AML-193 (cell line): ENCODE results near the gene PPARA.
"Not testable (repeated sequence)": the region's sequence is repeated elsewhere in the genome, so short reads cannot be mapped to it uniquely, and the experiment has no call there.

ENCODE experiments used
- DNase-seq, 2 experiments: peaks; one replicate each; lab custom pipeline; 2025; lab: John Stamatoyannopoulos, UW

PPARA gene

DNA sequence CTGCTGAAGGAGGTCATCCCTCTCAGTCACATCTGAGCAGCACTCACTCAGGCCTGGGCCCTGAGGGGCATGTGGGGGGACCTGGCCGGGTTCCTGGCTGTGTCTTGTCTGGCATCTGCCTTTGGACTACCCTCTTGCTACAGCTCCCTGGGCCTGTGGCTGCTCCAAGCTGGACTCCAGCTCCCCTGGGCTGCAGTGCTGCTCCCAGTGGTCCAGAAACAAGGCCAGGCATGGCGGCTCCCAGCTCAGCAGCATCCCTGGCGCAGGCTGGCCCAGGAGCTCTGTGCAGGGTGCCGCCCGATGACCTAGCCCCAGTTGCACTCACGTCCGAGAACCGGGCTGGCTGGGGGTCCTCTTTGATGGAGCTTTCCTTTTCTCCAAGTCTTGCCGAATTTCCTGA, 94.4 kb downstream of the PPARA start:
- DNase-seq, result no peak

DNA sequence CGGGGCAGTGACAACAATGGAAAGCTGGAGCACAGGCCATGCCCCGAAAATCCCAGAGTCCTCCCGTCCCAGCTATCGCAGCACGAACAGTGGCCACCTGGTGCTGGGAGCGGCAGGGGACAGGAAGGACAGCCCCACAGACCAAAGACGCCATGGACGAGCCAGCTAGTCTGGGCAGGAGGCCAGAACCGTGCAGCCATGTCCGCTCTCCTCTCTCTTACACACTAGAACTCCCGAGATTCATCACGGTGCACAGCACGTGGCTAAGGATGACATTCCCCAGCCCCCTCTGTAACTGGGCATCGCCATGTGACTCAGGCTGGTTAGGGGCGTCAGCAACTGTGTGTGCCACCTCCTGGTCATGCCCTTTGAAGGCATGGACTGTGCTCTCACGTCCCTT, 95.2 kb downstream of the PPARA start:
- DNase-seq, result no peak

- DNase-seq, result no peak
Measured at GRCh38 chr22:46246178-46246577, 95.9 kb downstream of the PPARA start.

GRCh38 chr22:46247443-46247975, 97.2 kb downstream of the PPARA start:
- no peak for DNase-seq

DNA sequence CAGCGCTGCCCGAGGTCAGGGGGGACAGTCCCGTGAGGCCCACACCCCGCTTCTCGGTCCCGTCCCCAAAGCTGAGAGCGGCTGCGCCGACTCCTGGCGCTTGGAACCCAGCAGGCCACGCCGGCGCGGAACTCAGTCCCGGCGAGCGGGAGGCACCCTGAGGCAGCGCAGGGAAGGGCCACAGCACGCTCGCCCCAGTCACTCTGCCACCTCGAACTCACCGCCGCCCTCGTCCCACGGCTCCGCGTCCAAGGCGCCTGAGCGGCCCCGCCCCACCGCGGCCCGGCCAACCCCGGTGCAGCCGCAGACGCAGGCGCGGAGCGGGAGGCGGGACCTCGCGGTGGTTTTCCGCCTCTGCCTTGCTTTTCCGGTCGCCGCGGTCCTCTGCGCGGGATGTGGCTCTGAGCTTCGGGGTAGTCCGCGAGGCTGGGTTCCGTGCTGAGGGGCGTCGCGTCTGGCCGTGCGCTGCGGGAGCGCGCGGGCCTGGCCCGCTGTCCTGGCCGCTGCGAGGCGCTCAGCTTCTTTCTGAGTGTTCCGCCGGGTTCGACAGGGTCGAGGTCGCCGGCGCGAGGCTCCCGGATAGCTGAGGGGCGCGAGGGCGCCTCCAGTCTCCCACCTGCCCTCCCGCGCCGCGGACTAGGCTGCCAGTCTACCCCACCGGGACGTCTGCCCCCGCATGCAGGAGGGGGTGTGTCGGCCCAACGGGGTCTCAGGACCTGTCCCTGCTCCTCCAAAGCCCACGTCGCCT, 99.9 kb downstream of the PPARA start, which contains the start of gene CDPF1:
TSS of gene CDPF1 (minus strand) at position 259 of the 748 bp plus-strand sequence. CDS start 2,009 bp downstream, outside the sequence.
- peak; percentile 80 for DNase-seq

GRCh38 chr22:46250783-46251125, 100.4 kb downstream of the PPARA start:
- DNase-seq, result no peak

DNA sequence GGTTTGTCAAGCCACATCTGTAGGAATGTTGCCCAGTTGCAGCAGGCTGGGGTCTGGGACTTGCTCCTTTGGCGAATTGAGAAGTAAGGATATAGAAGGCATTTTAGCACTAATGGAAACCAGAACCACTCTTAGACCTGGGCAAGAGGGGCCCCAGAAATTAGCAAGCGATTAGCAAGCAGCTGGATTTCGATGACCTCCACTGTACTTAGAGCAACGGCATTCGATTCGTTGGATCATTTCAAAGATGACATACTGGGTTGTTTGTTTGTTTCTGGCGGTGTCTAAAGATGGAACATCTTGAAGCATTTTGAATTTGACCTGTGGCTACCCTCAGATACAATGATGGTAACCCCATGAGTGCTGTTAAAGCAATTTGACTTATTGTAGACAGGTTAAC, 100.9 kb downstream of the PPARA start:
- DNase-seq, result no peak

DNA sequence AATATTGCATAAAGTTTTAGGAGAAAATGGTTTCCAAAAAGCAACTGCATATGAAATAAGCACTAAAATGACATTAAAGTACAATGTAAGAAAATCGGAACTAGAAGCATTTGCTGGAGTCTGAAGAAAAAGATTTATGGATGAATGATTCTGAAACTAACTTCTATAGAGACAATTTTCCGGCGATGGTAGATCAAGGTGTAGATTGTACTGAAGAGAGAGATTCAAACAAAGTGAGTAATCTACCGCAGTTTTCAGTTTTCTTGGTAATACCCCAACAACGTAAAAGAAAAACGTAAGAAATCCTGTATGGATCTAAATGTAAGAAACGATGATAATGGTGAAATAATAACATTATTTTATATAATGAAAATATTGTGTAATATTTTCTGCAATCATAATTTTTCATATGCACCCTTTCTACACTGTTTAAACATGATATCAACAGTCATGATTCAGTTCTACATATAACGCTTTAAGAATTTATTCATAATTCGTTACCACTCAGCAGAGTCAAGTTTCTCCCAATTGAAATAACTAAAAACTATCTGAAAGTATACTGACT, 101.6 kb downstream of the PPARA start:
- no peak for DNase-seq

GRCh38 chr22:46256358-46256958, 106.1 kb downstream of the PPARA start:
- no peak for DNase-seq

- DNase-seq, result peak; percentile 76 to 81
Measured at GRCh38 chr22:46259374-46259773, 109.0 kb downstream of the PPARA start.

- DNase-seq, result no peak
Measured at GRCh38 chr22:46260038-46260437, 109.7 kb downstream of the PPARA start.

DNA sequence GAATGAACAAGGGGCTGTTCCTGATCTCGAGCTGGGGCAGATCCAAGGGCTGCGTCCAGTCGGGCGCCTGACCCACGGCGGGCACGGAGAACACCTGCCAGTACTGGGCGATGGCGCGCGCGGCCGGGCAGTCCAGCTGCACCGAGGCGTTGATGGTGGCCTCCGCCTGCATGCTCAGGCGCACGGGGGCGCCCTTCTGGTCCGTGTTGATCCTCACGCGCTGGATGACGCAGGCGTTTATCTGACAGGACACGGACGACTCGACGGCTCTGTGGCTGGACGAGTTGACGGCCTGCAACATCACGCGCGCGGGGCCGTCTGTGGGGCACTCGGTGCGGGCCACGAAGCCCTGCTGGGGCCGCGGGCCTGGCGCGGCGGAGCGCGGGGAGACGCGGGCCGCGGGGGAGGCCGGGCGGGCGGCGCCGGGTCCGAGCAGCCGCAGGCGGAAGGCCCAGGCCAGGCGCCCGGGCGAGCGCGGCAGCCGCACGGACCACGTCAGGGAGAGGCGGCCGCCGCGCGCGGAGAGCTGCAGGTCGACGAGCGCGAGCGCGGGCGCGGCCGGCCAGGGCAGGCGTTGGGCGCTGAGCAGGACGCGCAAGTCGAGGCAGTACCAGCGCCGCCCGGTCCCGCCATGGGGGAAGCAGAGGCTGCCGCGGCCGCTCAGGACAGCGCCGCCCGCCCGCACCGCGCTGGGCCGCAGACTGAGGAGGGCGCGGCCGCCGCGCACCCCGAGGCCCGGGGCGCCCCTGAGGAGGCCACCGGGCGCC, 112.3 kb downstream of the PPARA start:
- no peak for DNase-seq

DNA sequence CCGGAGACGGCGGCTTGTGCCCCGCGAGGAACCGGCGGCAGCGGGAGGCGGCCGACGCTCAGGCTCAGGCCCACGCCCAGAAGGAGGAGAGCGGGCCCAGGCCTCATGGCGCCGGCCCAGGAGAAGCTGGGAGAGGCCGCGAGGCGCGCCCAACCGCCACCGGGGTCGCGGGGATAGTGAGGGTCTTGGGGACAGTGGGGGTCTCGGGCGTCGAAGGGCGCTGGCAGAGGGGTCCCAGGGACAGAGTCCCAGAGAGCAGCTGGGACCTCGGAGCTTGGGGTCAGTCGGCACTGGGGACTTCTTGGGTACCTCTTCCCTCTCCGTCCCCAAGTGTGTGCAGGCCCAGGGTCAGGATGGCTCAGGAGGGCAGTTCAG, 112.9 kb downstream of the PPARA start, which contains the start of gene PKDREJ:
TSS of gene PKDREJ (minus strand) at position 128 of the 375 bp plus-strand sequence. CDS start at position 107, 21 bp downstream.
- no peak for DNase-seq

GRCh38 chr22:46264520-46264919, 114.2 kb downstream of the PPARA start:
- not testable (repeated sequence) for DNase-seq

- DNase-seq, result not testable (repeated sequence)
Measured at GRCh38 chr22:46265627-46266026, 115.3 kb downstream of the PPARA start.

DNA sequence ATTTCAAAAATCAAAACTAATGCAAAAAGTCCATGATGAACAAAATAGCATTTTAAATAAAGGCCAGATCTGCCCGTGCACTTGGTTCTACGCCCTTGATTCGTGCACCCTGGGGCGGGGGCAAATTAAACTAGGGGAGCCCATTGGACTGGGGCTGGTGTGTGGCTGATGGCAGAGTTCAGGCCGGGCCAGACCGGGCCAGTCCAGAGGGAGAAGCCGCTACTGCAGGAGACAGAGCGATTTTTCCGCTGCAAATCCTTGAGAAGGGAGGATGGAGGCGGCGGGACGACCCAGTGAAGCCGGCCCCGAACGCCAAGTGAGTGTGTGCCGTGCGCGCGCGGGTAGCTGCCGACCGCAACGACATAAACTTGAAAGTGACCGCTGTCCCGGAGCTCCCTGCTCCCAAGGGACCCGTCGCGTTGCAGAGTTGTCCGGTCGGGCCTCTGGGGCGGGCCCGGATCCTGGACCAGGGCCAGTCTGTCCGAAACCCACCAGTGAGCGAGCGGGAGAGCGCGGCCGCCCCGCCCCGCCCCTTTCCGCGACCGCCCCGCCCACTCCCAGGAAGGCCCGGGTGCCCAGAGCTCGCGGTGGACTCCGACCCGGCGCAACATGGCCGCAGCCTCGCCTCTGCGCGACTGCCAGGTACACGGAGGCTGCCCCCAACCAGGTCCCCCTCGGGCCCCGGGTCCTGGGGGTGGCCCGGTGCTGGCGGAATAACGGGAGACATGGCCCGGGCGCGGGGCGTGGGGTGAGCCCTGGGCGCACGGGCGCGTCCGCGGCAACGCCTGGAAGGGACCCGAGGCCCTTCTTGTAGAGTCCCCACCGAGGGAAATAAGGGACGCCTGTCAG, 117.3 kb downstream of the PPARA start, which contains the start of gene TTC38:
TSS of gene TTC38 (plus strand) at position 578 of the 849 bp plus-strand sequence. CDS start at position 610, 32 bp downstream.
- peak; percentile 68 to 75 for DNase-seq

- no peak for DNase-seq
Measured at GRCh38 chr22:46269564-46269963, 119.2 kb downstream of the PPARA start.

DNA sequence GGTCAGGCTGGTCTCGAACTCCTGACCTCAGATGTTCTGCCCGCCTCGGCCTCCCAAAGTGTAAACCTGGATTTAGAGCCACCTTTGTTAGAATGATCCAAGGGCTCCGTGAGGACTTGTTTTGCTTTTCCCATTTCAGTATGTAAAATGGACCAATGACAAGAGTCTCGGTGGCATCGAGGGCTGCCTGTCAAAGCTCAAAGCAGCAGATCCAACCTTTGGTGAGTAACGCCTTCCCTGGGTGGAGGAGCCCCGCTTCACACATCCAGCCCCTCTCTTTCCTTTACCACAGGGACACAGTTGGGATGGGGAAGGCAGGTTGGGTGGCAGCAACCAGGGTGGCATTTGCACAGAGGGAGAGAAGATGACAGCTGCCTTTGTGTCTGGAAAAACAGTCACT, 121.9 kb downstream of the PPARA start:
- DNase-seq, result no peak

- no peak for DNase-seq
Measured at GRCh38 chr22:46272762-46273431, 122.6 kb downstream of the PPARA start.

GRCh38 chr22:46273432-46274148, 123.3 kb downstream of the PPARA start:
- no peak for DNase-seq
